Ishikawa (cell line): ENCODE results near the gene NAALAD2.

ENCODE experiments used
- CEBPB ChIP-seq: IDR thresholded peaks from 2 replicates; pipeline ENCODE4 v1.6.1; 2012
- CREB1 ChIP-seq: IDR thresholded peaks from 2 replicates; pipeline ENCODE4 v1.6.1; 2012; ENCODE audit warnings: low read depth
- EGR1 ChIP-seq: IDR thresholded peaks from 2 replicates; pipeline ENCODE4 v1.6.1; 2012
- EP300 ChIP-seq: IDR thresholded peaks from 2 replicates; pipeline ENCODE4 v1.6.1; 2012; ENCODE audit warnings: borderline replicate concordance
- MAX ChIP-seq: IDR thresholded peaks from 2 replicates; pipeline ENCODE4 v1.6.1; 2012
- NFIC ChIP-seq: IDR thresholded peaks from 2 replicates; pipeline ENCODE4 v1.6.1; 2012
- RAD21 ChIP-seq: IDR thresholded peaks from 2 replicates; pipeline ENCODE4 v1.6.1; 2012; ENCODE audit warnings: low read depth
- REST ChIP-seq: IDR thresholded peaks from 2 replicates; pipeline ENCODE4 v1.6.1; 2012; ENCODE audit warnings: low read depth, mild to moderate bottlenecking
- TAF1 ChIP-seq: IDR thresholded peaks from 2 replicates; pipeline ENCODE4 v1.6.1; 2012; ENCODE audit warnings: low read depth, mild to moderate bottlenecking
- TEAD4 ChIP-seq: IDR thresholded peaks from 2 replicates; pipeline ENCODE4 v1.6.1; 2012
- USF1 ChIP-seq: IDR thresholded peaks from 2 replicates; pipeline ENCODE4 v1.6.1; 2012
- YY1 ChIP-seq: IDR thresholded peaks from 2 replicates; pipeline ENCODE4 v1.6.1; 2012; ENCODE audit warnings: low read depth
- ZBTB7A ChIP-seq: IDR thresholded peaks from 2 replicates; pipeline ENCODE4 v1.6.1; 2012; ENCODE audit warnings: low read depth

- no peak for TF ChIP-seq ZBTB7A
- no peak for TF ChIP-seq RAD21
- no peak for TF ChIP-seq TAF1
- TF ChIP-seq MAX = no peak
- no peak for TF ChIP-seq CEBPB
- no peak for TF ChIP-seq EP300
- TF ChIP-seq NFIC = no peak
- TF ChIP-seq TEAD4 = no peak
- no peak for TF ChIP-seq EGR1
- no peak for TF ChIP-seq CREB1
- no peak for TF ChIP-seq REST
- no peak for TF ChIP-seq YY1
- TF ChIP-seq USF1 = no peak
Measured at GRCh38 chr11:90204407-90204806, 69.9 kb downstream of the NAALAD2 start.
